SH-SY5Y (cell line): Measurements from ENCODE around the gene COX19.

Experiments
- GATA2 ChIP-seq: IDR thresholded peaks from 2 replicates; pipeline ENCODE4 v1.6.1; 2011; ENCODE audit warnings: mild to moderate bottlenecking, low read depth, low read length
- GATA3 ChIP-seq: IDR thresholded peaks from 2 replicates; pipeline ENCODE4 v1.6.1; 2011; ENCODE audit warnings: low read depth, mild to moderate bottlenecking, low read length, moderate library complexity

- TF ChIP-seq GATA2 = no peak
- TF ChIP-seq GATA3 = no peak
These were observed 7.2 kb upstream of the COX19 start for GRCh38 chr7:982511-983003.
